Activated T-cell treated with anti-CD3 and anti-CD28 coated beads for 48 hours (primary cell): ENCODE measurements around the gene ERI3.

Experiments
- DNase-seq: peaks from one replicate; pipeline ENCODE4 v3.0.0-alpha.2; 2020; ENCODE audit warnings: low read depth

ERI3 gene

GRCh38 chr1:44354840-44355581 lies at the start of gene ERI3:
Gene ERI3 (minus strand): TSS chr1:44355257. CDS start chr1:44355026, 231 bp downstream.
- peak; percentile 94 for DNase-seq

- no peak for DNase-seq
Observed at GRCh38 chr1:44401256-44402228, 46.5 kb upstream of the ERI3 start.

- no peak for DNase-seq
Observed at GRCh38 chr1:44390277-44390676, 35.2 kb upstream of the ERI3 start.

- DNase-seq = no peak
Observed at GRCh38 chr1:44389437-44389836, 34.4 kb upstream of the ERI3 start.

GRCh38 chr1:44388551-44388950 lies 33.5 kb upstream of the ERI3 start:
- DNase-seq = no peak

- DNase-seq = no peak
Observed at GRCh38 chr1:44380666-44381177, 25.7 kb upstream of the ERI3 start.

GRCh38 chr1:44377925-44378784 lies 23.1 kb upstream of the ERI3 start:
- DNase-seq = peak; percentile 18

- no peak for DNase-seq
Observed at GRCh38 chr1:44375547-44375946, 20.5 kb upstream of the ERI3 start.

- no peak for DNase-seq
Observed at GRCh38 chr1:44371206-44371605, 16.1 kb upstream of the ERI3 start.

- no peak for DNase-seq
Observed at GRCh38 chr1:44368471-44369151, 13.6 kb upstream of the ERI3 start.

- no peak for DNase-seq
Observed at GRCh38 chr1:44367944-44368343, 12.9 kb upstream of the ERI3 start.

- no peak for DNase-seq
Observed at GRCh38 chr1:44366371-44366975, 11.4 kb upstream of the ERI3 start.

GRCh38 chr1:44361478-44361877 lies 6.4 kb upstream of the ERI3 start:
- no peak for DNase-seq

GRCh38 chr1:44359234-44359935 lies 4.3 kb upstream of the ERI3 start:
- DNase-seq = no peak

- no peak for DNase-seq
Observed at GRCh38 chr1:44357710-44358109, 2.7 kb upstream of the ERI3 start.

GRCh38 chr1:44355582-44356305 lies 687 bp upstream of the ERI3 start:
- no peak for DNase-seq

- DNase-seq = no peak
Observed at GRCh38 chr1:44354268-44354839, 703 bp downstream of the ERI3 start.

GRCh38 chr1:44353604-44354003 lies 1.5 kb downstream of the ERI3 start:
- no peak for DNase-seq

GRCh38 chr1:44351289-44351688 lies 3.8 kb downstream of the ERI3 start:
- DNase-seq = no peak
